Aorta (tissue), 5 donors: Measurements from ENCODE around the gene YDJC. TPM values are rescaled to one million over a fixed set of nuclear protein-coding genes. Genes with fewer than 3 reads are reported as not detected.
"Not testable (repeated sequence)": the region's sequence is repeated elsewhere in the genome, so short reads cannot be mapped to it uniquely, and the experiment has no call there.

ENCODE experiments used
- ATAC-seq: fragments of 200-7000 bp; cut with Tn5 transposase; one replicate; pipeline ENCODE4 v1.9.1; 2022; ENCODE audit warnings: moderate library complexity; ENCODE audit not compliant: low FRiP score
- DNase-seq, 2 donors: peaks; one replicate each; pipeline ENCODE4 v3.0.0-alpha.2; 2020
- H3K27ac ChIP-seq, 2 donors: one replicate each; pipeline ENCODE4 v1.5.1; 2013; ENCODE audit warnings: low read length in 2 of 2, mild to moderate bottlenecking in 2 of 2, moderate library complexity in 2 of 2, control low read depth in 1 of 2, inconsistent platforms in 1 of 2, low read depth in 1 of 2
- H3K27me3 ChIP-seq, 2 donors: one replicate each; pipeline ENCODE4 v1.6.1; 2013; ENCODE audit warnings: control low read depth in 1 of 2, low read length in 1 of 2, mild to moderate bottlenecking in 1 of 2, moderate library complexity in 1 of 2; ENCODE audit not compliant: insufficient read depth in 2 of 2, control insufficient read depth in 1 of 2
- H3K36me3 ChIP-seq, 2 donors: one replicate each; pipeline ENCODE4 v1.6.1; 2013; ENCODE audit warnings: control low read depth in 1 of 2, low read length in 1 of 2, mild to moderate bottlenecking in 1 of 2; ENCODE audit not compliant: insufficient read depth in 2 of 2, control insufficient read depth in 1 of 2
- H3K4me1 ChIP-seq, 2 donors: one replicate each; pipeline ENCODE4 v1.6.1; 2013; ENCODE audit warnings: low read length in 2 of 2, control low read depth in 1 of 2, mild to moderate bottlenecking in 1 of 2, moderate library complexity in 1 of 2; ENCODE audit not compliant: insufficient read depth in 2 of 2, control insufficient read depth in 1 of 2
- H3K4me3 ChIP-seq, 2 donors: one replicate each; pipeline ENCODE4 v1.5.1; 2013; ENCODE audit warnings: low read length in 2 of 2, control low read depth in 1 of 2, mild to moderate bottlenecking in 1 of 2
- H3K9me3 ChIP-seq: one replicate; pipeline ENCODE4 v1.6.1; 2013; ENCODE audit warnings: mild to moderate bottlenecking, low read length; ENCODE audit not compliant: control insufficient read depth
- WGBS, 2 donors: extraction: QIAGEN DNeasy Blood & Tissue Kit; methylation state at CpG; one replicate each; pipeline ENCODE4 v1.1.7; 2013; 5-methylcytosine and 5-hydroxymethylcytosine counted together
- intact Hi-C, 2 donors: fragments of 100-400 bp; cut with DNase I; formaldehyde crosslinking; loops; one replicate each; pipeline versions ENCODE4 v1.14.2 to v1.15.0; 2022
- polyA plus RNA-seq, 2 donors: library from polyadenylated mRNA; stranded (reverse); fragments of 200-250 nt; gene quantifications; one replicate each; pipeline ENCODE4 v1.2.3, GENCODE V29; 2013
- total RNA-seq, 2 donors: library from RNA; stranded (reverse); fragmentation: NEBNext Ultra II Directional; extraction: Animal tissue kit (Norgen Biotek cat#: 25700); gene quantifications; one replicate each; pipeline ENCODE4 v1.2.1, GENCODE V29; 2021
- donor health status: healthy with polysubstance abuse.
- donor health status: Bipolar disorder and iron deficiency.
- donor health status: DM: no; HTN: no; CAD: no.
- donor health status: DM: no; HTN: no; CAD: no.
- donor health status: DM: yes; HTN: yes; CAD: no.

YDJC gene
- total and polyA plus RNA-seq, 4 donors = 9.0 to 12.0 (median 11.0) TPM

DNA sequence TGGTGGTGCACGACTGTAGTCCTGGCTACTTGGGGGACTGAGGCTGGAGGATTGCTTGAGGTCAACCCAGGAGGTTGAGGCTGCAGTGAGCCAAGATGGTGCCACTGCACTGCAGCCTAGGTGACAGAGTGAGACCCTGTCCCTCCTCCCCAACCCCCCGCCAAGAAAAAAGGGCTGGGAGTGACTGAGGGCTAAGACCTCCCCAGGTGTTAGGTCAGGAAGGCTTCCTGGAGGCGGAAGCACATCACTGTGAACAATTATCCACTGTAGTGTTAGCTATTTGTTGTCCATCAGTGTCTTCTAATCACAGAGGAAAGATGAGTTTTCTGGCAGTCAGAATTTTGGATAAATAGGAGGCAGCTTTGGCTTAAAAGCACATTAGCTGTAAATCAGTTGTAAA lies 8.8 kb downstream of the YDJC start:
- Histone ChIP-seq H3K9me3 (no peaks in the 10 kb centered on the region), H3K36me3 (no peaks in the 10 kb centered on the region), H3K4me1 (no peaks in the 10 kb centered on the region), H3K27ac (no peak overlapping the region), H3K4me3 (no peak overlapping the region), H3K27me3 (no peaks in the 10 kb centered on the region)
- DNase-seq = no peak
- 97 to 100% methylated on average over 3 of the region's 3 CpGs for WGBS, 2 donors
- intact Hi-C loops = no loop called here
- ATAC-seq = no peak

DNA sequence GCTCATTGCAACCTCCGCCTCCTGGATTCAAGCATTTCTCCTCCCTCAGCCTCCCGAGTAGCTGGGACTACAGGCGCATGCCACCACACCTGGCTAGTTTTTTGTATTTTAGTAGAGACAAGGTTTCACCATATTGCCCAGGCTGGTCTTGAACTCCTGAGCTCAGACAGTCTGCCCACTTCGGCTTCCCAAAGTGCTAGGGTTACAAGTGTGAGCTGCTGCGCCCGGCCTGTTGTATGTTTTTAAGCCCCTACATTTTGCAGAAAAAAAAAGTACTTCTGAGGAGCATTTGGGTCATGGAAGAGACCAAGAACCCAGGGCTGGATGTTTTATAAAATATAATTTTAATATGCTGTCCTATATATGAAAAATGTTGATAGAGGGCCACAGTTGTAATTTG lies 12.5 kb downstream of the YDJC start:
- not testable (repeated sequence) for ATAC-seq

DNA sequence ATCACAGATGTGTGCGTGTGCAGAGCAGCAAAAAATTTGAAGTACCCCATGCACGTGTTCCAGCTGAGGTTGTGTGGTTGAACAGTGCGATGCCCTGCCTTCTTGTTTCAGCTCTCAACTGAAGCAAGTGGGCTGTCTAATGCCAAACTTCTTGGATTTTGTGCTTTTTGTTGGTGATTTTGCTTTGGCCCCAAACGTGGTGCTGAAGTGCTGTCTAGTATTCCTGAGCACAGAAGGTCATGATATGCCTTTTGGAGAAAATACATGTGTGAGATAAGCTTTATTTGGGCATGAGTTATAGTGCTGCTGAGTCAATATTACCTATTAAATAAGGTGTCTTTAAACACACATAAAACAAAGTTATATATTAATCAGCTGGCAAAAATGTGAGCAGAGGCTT lies 14.1 kb downstream of the YDJC start:
- 74% methylated on average over 4 of the region's 4 CpGs for WGBS, 2 donors
- H3K36me3 ChIP-seq = peaks cover 0 to 5% of the 10 kb centered on the region in 2 donors
- intact Hi-C loops = no loop called here
- no peak overlapping the region for H3K27ac ChIP-seq
- ATAC-seq (no peak), DNase-seq (no peak)
- H3K27me3 ChIP-seq = no peaks in the 10 kb centered on the region
- no peaks in the 10 kb centered on the region for H3K9me3 ChIP-seq
- H3K4me1 ChIP-seq = no peaks in the 10 kb centered on the region
- H3K4me3 ChIP-seq = no peak overlapping the region

More for the DNA sequence above, 12.5 kb downstream of the YDJC start:
- intact Hi-C loops, H3K27me3 ChIP-seq, H3K27ac ChIP-seq, H3K36me3 ChIP-seq, DNase-seq, H3K4me3 ChIP-seq, H3K9me3 ChIP-seq, H3K4me1 ChIP-seq: not testable (repeated sequence)
- 89 to 91% methylated on average over 6 of the region's 6 CpGs for WGBS, 2 donors

DNA sequence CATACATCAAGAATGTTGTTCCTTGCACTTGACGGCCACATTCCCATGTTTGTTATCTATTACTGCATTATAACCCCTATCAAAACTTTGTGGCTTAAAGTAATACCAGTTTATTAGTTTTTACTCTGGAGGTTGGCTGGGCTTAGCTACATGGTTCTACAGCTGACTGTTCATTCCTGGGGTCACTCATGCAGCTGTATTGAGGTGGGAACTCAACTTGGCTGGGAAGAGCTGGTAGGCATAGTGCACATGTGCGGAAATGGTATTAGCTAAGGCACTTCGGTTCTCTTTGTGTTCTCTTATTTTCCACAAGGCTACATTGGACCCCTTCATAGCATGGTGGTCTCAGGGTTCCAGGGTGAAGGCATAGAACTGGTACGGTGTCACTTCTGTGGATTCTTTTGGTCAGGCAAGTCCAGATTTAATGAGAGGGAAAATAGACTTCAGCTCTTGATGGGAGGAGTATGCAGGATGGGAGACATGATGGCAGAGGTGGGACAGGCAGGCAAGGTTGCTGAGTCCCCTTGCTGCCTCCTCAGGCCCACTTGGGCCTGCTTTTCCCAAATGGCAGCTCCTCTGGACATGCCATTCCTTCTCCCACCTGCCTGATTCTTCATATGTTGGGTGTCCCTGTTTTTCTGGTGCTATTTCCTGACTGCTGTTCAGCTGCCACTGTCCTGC lies 16.1 kb downstream of the YDJC start:
- H3K27ac ChIP-seq = no peak overlapping the region
- H3K36me3 ChIP-seq = peaks cover 0 to 5% of the 10 kb centered on the region in 2 donors
- intact Hi-C loops = no loop called here
- ATAC-seq (no peak), DNase-seq (no peak)
- no peaks in the 10 kb centered on the region for H3K9me3 ChIP-seq
- H3K4me3 ChIP-seq = no peak overlapping the region
- no peaks in the 10 kb centered on the region for H3K4me1 ChIP-seq
- WGBS, 2 donors = 84 to 90% methylated on average over 4 of the region's 4 CpGs
- no peaks in the 10 kb centered on the region for H3K27me3 ChIP-seq

DNA sequence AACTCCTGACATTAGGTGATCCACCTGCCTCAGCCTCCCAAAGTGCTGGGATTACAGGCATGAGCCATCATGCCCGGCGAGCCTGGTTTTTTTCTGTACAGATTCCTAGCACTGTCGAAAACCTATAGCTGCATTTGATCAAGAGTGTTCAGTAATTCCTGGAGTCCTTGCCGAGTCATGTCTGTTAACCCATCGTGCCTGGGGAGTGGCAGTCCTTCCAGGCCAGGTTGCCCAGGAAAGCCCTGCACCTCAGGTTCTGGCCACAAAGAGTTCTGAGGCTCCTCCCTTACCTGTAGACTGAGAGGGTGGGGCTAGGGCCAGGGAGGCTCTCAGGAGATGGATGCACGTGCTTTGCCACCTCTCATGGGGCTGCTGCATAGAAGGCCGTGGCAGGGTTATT lies 17.0 kb downstream of the YDJC start:
- ATAC-seq (no peak), DNase-seq (no peak)
- intact Hi-C loops = no loop called here
- no peaks in the 10 kb centered on the region for H3K27me3 ChIP-seq
- WGBS, 2 donors = 86 to 89% methylated on average over 7 of the region's 7 CpGs
- no peaks in the 10 kb centered on the region for H3K9me3 ChIP-seq
- H3K36me3 ChIP-seq = peaks cover 0 to 5% of the 10 kb centered on the region in 2 donors
- H3K4me1 ChIP-seq = no peaks in the 10 kb centered on the region
- H3K4me3 ChIP-seq = no peak overlapping the region
- H3K27ac ChIP-seq = no peak overlapping the region

DNA sequence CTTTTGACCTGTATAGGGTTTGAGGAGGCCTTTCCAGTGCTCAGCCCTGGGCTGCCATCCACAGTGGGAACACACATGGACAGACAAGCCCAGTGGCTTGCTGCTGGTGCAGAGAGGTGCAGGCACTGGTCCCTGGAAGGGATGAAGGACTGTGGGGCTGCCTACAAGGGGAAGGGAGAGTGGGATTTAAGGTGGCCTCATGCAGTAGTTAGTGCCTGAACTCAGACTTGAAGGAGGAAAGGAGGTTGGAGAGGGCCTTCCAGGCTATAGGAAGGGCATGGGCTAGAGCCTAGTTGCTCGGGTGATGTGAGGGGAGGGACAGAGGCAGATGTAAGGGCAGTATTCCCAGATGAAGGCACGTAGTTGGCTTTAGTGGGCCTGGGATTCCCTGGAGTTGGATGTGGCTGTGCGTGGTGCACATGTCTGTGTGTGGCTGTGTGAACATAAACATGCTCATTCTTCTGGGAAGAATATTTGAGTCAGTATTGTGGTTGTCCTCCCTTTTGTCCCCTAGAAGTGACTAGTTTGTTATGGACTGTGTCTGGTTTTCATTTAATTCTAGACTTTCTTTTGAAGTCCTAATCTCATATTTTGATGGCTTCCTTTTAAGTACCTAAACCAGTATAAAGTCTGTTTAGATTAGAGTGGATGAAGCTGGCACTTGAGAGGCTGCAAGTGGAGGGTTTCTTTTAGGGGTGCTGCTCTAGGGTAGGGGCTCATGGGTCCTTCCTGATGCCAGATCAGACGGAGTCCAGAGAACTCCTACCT lies 18.4 kb downstream of the YDJC start:
- Histone ChIP-seq H3K4me3 (no peak overlapping the region), H3K9me3 (no peaks in the 10 kb centered on the region), H3K27me3 (no peaks in the 10 kb centered on the region), H3K27ac (no peak overlapping the region), H3K36me3 (peaks cover 0 to 5% of the 10 kb centered on the region in 2 donors), H3K4me1 (no peaks in the 10 kb centered on the region)
- WGBS, 2 donors = 79 to 83% methylated on average over 4 of the region's 4 CpGs
- no peak for DNase-seq
- intact Hi-C loops = no loop called here
- no peak for ATAC-seq

DNA sequence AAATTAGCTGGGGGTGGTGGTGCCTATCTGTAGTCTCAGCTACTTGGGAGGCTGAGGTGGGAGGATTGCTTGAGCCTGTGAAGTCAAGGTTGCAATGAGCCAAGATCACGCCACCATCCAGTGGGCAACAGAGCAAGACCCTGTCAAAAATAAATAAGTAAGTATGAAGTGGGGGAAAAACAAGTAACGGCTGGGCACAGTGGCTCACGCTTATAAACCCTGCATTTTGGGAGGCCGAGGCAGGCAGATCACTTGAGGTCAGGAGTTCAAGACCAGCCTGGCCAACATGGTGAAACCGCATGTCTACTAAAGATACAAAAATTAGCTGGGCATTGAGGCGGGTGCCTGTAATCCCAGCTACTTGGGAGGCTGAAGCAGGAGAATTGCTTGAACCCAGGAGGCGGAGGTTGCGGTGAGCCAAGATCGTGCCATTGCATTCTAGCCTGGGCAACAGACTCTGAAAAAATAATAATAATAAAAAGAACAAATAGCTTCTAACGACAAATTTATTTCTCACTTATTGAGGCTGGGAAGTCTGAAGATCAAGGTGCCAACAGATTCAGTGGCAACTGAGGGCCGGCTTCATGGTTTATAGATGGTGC lies 20.2 kb downstream of the YDJC start:
- intact Hi-C loops, DNase-seq, H3K27ac ChIP-seq, H3K4me3 ChIP-seq, H3K27me3 ChIP-seq, ATAC-seq, H3K4me1 ChIP-seq, H3K9me3 ChIP-seq, H3K36me3 ChIP-seq: not testable (repeated sequence)
- 96 to 97% methylated on average over 11 of the region's 11 CpGs for WGBS, 2 donors

DNA sequence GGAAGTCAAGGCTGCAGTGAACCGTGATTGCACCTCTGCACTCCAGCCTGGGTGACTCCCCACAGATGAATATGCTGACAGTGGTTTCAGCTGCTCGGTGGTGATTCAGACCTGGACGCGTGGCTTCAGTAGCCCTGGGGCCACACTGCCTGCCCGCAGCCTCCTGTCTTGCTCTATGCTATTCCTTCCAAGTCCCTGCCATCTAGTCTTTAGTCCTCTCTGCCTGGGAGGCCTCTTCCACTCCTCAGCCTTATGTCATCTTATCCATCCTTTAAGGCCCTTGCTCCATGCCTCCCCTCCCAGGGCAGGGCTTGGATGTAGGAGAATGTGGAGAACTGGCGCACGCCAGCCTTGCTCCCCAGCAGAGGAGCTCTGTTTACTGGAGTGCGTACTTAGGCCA lies 23.0 kb downstream of the YDJC start:
- no peaks in the 10 kb centered on the region for H3K27me3 ChIP-seq
- DNase-seq (no peak), ATAC-seq (no peak)
- peaks cover 0 to 3% of the 10 kb centered on the region in 2 donors for H3K36me3 ChIP-seq
- H3K27ac ChIP-seq = no peak overlapping the region
- WGBS, 2 donors = 96 to 97% methylated on average over 8 of the region's 8 CpGs
- H3K9me3 ChIP-seq = no peaks in the 10 kb centered on the region
- H3K4me1 ChIP-seq = no peaks in the 10 kb centered on the region
- intact Hi-C loops = no loop called here
- H3K4me3 ChIP-seq = no peak overlapping the region
